HL-60 (cell line): ENCODE measurements around the gene B3GALNT1.

Experiments used
- POLR2AphosphoS5 ChIP-seq: IDR thresholded peaks from 2 replicates; pipeline ENCODE4 v1.6.1; 2012; ENCODE audit warnings: low read depth
- SPI1 ChIP-seq: IDR thresholded peaks from 2 replicates; pipeline ENCODE4 v1.6.1; 2012; ENCODE audit warnings: low read depth, mild to moderate bottlenecking, borderline replicate concordance
- TF ChIP-seq, protein P1 (sequence below): IDR thresholded peaks from one replicate; pipeline ENCODE4 v1.5.1; 2011; ENCODE audit warnings: low read length, control low read depth, inconsistent platforms; ENCODE audit not compliant: insufficient read depth
- TF ChIP-seq, protein P2 (sequence below): IDR thresholded peaks from 2 replicates; pipeline ENCODE4 v1.6.1; 2012; ENCODE audit warnings: low read depth; ENCODE audit not compliant: insufficient replicate concordance

DNA sequence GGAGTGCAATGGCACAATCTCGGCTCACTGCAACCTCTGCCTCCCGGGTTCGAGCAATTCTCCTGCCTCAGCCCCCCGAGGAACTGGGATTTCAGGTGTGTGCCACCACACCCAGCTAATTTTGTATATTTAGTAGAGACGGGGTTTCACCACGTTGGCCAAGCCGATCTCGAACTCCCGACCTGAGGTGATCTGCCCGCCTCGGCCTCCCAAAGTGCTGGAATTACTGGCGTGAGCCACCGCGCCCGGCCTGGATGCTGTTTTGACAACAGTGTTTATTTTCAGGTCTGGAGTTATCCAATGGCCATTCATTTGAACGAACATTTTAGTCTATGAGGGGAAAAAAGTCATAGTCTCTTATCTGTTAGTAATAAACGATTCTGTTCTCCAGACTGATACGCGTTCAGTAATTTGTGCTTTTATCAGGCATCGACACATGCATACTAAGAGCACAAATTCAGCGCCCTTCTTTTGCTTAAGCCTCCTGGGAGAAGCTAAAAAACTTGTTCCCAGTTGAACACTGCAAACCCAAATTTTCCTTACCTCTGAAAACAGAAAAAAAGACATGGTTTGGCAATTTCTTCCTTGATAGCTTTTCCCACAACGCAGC, 1.3 kb downstream of the B3GALNT1 start:
- TF ChIP-seq, protein P1, sequence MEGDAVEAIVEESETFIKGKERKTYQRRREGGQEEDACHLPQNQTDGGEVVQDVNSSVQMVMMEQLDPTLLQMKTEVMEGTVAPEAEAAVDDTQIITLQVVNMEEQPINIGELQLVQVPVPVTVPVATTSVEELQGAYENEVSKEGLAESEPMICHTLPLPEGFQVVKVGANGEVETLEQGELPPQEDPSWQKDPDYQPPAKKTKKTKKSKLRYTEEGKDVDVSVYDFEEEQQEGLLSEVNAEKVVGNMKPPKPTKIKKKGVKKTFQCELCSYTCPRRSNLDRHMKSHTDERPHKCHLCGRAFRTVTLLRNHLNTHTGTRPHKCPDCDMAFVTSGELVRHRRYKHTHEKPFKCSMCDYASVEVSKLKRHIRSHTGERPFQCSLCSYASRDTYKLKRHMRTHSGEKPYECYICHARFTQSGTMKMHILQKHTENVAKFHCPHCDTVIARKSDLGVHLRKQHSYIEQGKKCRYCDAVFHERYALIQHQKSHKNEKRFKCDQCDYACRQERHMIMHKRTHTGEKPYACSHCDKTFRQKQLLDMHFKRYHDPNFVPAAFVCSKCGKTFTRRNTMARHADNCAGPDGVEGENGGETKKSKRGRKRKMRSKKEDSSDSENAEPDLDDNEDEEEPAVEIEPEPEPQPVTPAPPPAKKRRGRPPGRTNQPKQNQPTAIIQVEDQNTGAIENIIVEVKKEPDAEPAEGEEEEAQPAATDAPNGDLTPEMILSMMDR = no peak
- TF ChIP-seq POLR2AphosphoS5 (no peak), SPI1 (no peak)
- TF ChIP-seq, protein P2, sequence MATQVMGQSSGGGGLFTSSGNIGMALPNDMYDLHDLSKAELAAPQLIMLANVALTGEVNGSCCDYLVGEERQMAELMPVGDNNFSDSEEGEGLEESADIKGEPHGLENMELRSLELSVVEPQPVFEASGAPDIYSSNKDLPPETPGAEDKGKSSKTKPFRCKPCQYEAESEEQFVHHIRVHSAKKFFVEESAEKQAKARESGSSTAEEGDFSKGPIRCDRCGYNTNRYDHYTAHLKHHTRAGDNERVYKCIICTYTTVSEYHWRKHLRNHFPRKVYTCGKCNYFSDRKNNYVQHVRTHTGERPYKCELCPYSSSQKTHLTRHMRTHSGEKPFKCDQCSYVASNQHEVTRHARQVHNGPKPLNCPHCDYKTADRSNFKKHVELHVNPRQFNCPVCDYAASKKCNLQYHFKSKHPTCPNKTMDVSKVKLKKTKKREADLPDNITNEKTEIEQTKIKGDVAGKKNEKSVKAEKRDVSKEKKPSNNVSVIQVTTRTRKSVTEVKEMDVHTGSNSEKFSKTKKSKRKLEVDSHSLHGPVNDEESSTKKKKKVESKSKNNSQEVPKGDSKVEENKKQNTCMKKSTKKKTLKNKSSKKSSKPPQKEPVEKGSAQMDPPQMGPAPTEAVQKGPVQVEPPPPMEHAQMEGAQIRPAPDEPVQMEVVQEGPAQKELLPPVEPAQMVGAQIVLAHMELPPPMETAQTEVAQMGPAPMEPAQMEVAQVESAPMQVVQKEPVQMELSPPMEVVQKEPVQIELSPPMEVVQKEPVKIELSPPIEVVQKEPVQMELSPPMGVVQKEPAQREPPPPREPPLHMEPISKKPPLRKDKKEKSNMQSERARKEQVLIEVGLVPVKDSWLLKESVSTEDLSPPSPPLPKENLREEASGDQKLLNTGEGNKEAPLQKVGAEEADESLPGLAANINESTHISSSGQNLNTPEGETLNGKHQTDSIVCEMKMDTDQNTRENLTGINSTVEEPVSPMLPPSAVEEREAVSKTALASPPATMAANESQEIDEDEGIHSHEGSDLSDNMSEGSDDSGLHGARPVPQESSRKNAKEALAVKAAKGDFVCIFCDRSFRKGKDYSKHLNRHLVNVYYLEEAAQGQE = no peak
